SK-N-MC (cell line): ENCODE results near the gene WASL.
A peak's percentile ranks its signal among the peaks of the same experiment; 100 is the strongest.

Experiments used
- DNase-seq: peaks from one replicate; pipeline ENCODE4 v3.0.0-alpha.2; 2011; ENCODE audit warnings: low read depth, low spot score
- H3K27ac ChIP-seq: fragments of 200-600 bp; sonication (generic); 2 replicates; pipeline ENCODE4 v1.5.1; 2016; ENCODE audit warnings: mixed run types
- H3K36me3 ChIP-seq: fragments of 200-600 bp; sonication (generic); 2 replicates; pipeline ENCODE4 v1.6.1; 2017; ENCODE audit warnings: antibody characterized with exemption, low read length, mixed read lengths; ENCODE audit not compliant: insufficient read depth
- H3K4me3 ChIP-seq: fragments of 200-600 bp; sonication (generic); 2 replicates; pipeline ENCODE4 v1.5.1; 2016
- H3K9ac ChIP-seq: fragments of 200-600 bp; sonication (generic); 2 replicates; pipeline ENCODE4 v1.8.0; 2017; ENCODE audit warnings: mixed run types, mixed read lengths; ENCODE audit not compliant: insufficient read length
- H3K9me3 ChIP-seq: fragments of 200-600 bp; sonication (generic); 2 replicates; pipeline ENCODE4 v1.6.1; 2017; ENCODE audit warnings: low read depth, mild to moderate bottlenecking, antibody characterized with exemption, low read length, moderate library complexity, mixed read lengths
- EZH2 ChIP-seq: fragments of 200-600 bp; sonication (generic); IDR thresholded peaks from one replicate; pipeline ENCODE4 v1.6.1; 2017; ENCODE audit warnings: antibody characterized with exemption
- FOXP2 ChIP-seq: optimal IDR thresholded peaks from 2 replicates; pipeline ENCODE3; 2011; ENCODE audit warnings: mild to moderate bottlenecking, moderate library complexity; ENCODE audit not compliant: insufficient read depth; ENCODE audit errors: extremely low read length, control extremely low read depth
- POLR2AphosphoS5 ChIP-seq: IDR thresholded peaks from 2 replicates; pipeline ENCODE4 v1.6.1; 2012; ENCODE audit warnings: mild to moderate bottlenecking, low read depth, low read length, borderline replicate concordance

Gene WASL

GRCh38 chr7:123719197-123719721 is 29.5 kb downstream of the WASL start:
- no peak for DNase-seq
- no peak for TF ChIP-seq FOXP2
- TF ChIP-seq POLR2AphosphoS5: no peak
- no peak for TF ChIP-seq EZH2
- Histone ChIP-seq H3K4me3 (no peak overlapping the region), H3K27ac (no peak overlapping the region), H3K9me3 (no peaks in the 10 kb centered on the region), H3K9ac (no peak overlapping the region), H3K36me3 (peaks cover 5% of the 10 kb centered on the region; the same call in 1 of the 2 replicates)

- Histone ChIP-seq H3K36me3 (peaks cover 5% of the 10 kb centered on the region; the same call in 1 of the 2 replicates), H3K4me3 (no peak overlapping the region), H3K9me3 (no peaks in the 10 kb centered on the region), H3K9ac (no peak overlapping the region), H3K27ac (no peak overlapping the region)
- no peak for DNase-seq
- TF ChIP-seq POLR2AphosphoS5 (no peak), EZH2 (no peak), FOXP2 (no peak)
These were observed 30.0 kb downstream of the WASL start for GRCh38 chr7:123718773-123719172.

GRCh38 chr7:123717689-123718088 is 31.1 kb downstream of the WASL start:
- H3K9me3 ChIP-seq: no peaks in the 10 kb centered on the region
- H3K36me3 ChIP-seq: peaks cover 5% of the 10 kb centered on the region; the same call in 1 of the 2 replicates
- no peak for DNase-seq
- H3K4me3 ChIP-seq: no peak overlapping the region
- no peak overlapping the region for H3K27ac ChIP-seq
- H3K9ac ChIP-seq: no peak overlapping the region
- TF ChIP-seq POLR2AphosphoS5 (no peak), FOXP2 (no peak)

GRCh38 chr7:123716877-123717276 is 31.9 kb downstream of the WASL start:
- H3K9ac ChIP-seq: no peak overlapping the region
- peaks cover 5% of the 10 kb centered on the region; the same call in 1 of the 2 replicates for H3K36me3 ChIP-seq
- DNase-seq: no peak
- TF ChIP-seq POLR2AphosphoS5 (no peak), EZH2 (no peak), FOXP2 (no peak)
- H3K27ac ChIP-seq: no peak overlapping the region
- no peaks in the 10 kb centered on the region for H3K9me3 ChIP-seq
- H3K4me3 ChIP-seq: no peak overlapping the region

GRCh38 chr7:123715799-123716198 is 33.0 kb downstream of the WASL start:
- peaks cover 5% of the 10 kb centered on the region; the same call in 1 of the 2 replicates for H3K36me3 ChIP-seq
- no peak overlapping the region for H3K4me3 ChIP-seq
- DNase-seq: no peak
- no peak for TF ChIP-seq EZH2
- TF ChIP-seq POLR2AphosphoS5: no peak
- no peak for TF ChIP-seq FOXP2
- H3K9ac ChIP-seq: no peak overlapping the region
- H3K9me3 ChIP-seq: no peaks in the 10 kb centered on the region
- no peak overlapping the region for H3K27ac ChIP-seq

- H3K4me3 ChIP-seq: no peak overlapping the region
- no peak overlapping the region for H3K9ac ChIP-seq
- H3K9me3 ChIP-seq: no peaks in the 10 kb centered on the region
- no peak for DNase-seq
- peaks cover 5% of the 10 kb centered on the region; the same call in 1 of the 2 replicates for H3K36me3 ChIP-seq
- no peak for TF ChIP-seq FOXP2
- no peak overlapping the region for H3K27ac ChIP-seq
These were observed 33.6 kb downstream of the WASL start for GRCh38 chr7:123715198-123715597.

- no peaks in the 10 kb centered on the region for H3K9me3 ChIP-seq
- H3K27ac ChIP-seq: peak overlapping the region; percentile 55; the same call in 1 of the 2 replicates
- peaks cover 2% of the 10 kb centered on the region; the same call in 1 of the 2 replicates for H3K36me3 ChIP-seq
- no peak for TF ChIP-seq FOXP2
- TF ChIP-seq POLR2AphosphoS5: no peak
- no peak for TF ChIP-seq EZH2
- no peak overlapping the region for H3K9ac ChIP-seq
- H3K4me3 ChIP-seq: no peak overlapping the region
- no peak for DNase-seq
These were observed 34.3 kb downstream of the WASL start for GRCh38 chr7:123714296-123715080.

GRCh38 chr7:123712619-123713018 is 36.2 kb downstream of the WASL start:
- DNase-seq: no peak
- no peak overlapping the region for H3K4me3 ChIP-seq
- H3K9ac ChIP-seq: no peak overlapping the region
- peak overlapping the region; percentile 72; the same call in 1 of the 2 replicates for H3K27ac ChIP-seq
- TF ChIP-seq FOXP2: no peak
- TF ChIP-seq POLR2AphosphoS5: no peak
- TF ChIP-seq EZH2: no peak
- peaks cover 11% of the 10 kb centered on the region for H3K36me3 ChIP-seq
- H3K9me3 ChIP-seq: no peaks in the 10 kb centered on the region
